Fibroblast of the aortic adventitia (primary cell): ENCODE data around the gene ENOX2. TPM values are rescaled to one million over a fixed set of nuclear protein-coding genes. Genes with fewer than 3 reads are reported as not detected.

ENCODE experiments used
- DNase-seq: peaks from one replicate; pipeline ENCODE4 v3.0.0-alpha.2; 2010; ENCODE audit warnings: low read depth
- H3K4me3 ChIP-seq: 2 replicates; pipeline ENCODE4 v1.5.1; 2011; ENCODE audit warnings: low read depth, mild to moderate bottlenecking, control low read depth, low read length, moderate library complexity
- total RNA-seq: library from RNA; depleted of rRNA; stranded (reverse); fragments of >200 nt; gene quantifications from 2 replicates; pipeline ENCODE4 v1.2.3, GENCODE V29; 2012; ENCODE audit warnings: low replicate concordance
- TF ChIP-seq, protein P1 (sequence below): IDR thresholded peaks from 2 replicates; pipeline ENCODE4 v1.5.1; 2011; ENCODE audit warnings: mild to moderate bottlenecking, low read length, control low read depth, inconsistent platforms; ENCODE audit not compliant: insufficient read depth

Gene ENOX2
- total RNA-seq, 1 donor = 13.2 TPM

DNA sequence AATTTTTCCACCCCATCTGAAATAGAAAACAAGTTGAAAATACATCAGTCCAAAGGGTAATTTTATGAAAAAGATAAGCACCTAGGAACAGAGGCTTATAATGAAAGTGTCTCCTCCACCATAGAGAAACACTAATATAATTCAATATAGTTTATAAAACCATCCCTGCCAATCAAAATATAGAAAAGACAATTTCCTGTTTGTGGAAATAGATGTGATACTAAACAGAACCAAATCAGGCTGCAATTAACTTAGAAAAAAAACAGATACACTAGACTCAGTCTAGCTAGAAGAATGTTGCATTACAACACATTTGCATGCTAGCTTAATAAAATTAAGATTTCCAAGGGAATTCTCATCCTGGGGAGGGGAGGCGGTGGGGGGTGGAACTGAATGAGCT, 68.2 kb downstream of the ENOX2 start:
- no peak overlapping the region for H3K4me3 ChIP-seq
- TF ChIP-seq, protein P1, sequence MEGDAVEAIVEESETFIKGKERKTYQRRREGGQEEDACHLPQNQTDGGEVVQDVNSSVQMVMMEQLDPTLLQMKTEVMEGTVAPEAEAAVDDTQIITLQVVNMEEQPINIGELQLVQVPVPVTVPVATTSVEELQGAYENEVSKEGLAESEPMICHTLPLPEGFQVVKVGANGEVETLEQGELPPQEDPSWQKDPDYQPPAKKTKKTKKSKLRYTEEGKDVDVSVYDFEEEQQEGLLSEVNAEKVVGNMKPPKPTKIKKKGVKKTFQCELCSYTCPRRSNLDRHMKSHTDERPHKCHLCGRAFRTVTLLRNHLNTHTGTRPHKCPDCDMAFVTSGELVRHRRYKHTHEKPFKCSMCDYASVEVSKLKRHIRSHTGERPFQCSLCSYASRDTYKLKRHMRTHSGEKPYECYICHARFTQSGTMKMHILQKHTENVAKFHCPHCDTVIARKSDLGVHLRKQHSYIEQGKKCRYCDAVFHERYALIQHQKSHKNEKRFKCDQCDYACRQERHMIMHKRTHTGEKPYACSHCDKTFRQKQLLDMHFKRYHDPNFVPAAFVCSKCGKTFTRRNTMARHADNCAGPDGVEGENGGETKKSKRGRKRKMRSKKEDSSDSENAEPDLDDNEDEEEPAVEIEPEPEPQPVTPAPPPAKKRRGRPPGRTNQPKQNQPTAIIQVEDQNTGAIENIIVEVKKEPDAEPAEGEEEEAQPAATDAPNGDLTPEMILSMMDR = no peak
- no peak for DNase-seq

- no peak for DNase-seq
- TF ChIP-seq, protein P1 = no peak
- no peak overlapping the region for H3K4me3 ChIP-seq
Measured at GRCh38 chrX:130834149-130834548, 68.9 kb downstream of the ENOX2 start.

DNA sequence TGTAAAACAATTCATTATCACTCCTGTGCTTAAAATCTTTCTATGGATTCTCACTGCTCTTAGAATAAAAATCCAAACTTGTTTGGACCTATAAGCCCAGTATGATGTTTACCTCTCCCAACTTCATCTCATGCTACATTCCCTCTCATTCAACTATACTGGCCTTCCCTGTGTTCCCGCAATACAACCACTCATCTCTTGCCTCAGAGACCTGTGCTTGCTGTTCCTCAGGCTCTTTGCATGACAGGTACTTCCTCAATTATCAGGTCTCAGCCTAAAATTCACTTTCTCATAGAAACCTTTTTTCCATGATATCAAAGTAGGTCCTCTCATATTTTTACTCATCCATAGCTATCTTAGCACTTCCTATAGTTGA, 71.7 kb downstream of the ENOX2 start:
- no peak overlapping the region for H3K4me3 ChIP-seq
- TF ChIP-seq, protein P1 = no peak
- DNase-seq = no peak

- no peak overlapping the region for H3K4me3 ChIP-seq
- DNase-seq = no peak
- TF ChIP-seq, protein P1 = no peak
Measured at GRCh38 chrX:130830599-130831346, 72.2 kb downstream of the ENOX2 start.

- TF ChIP-seq, protein P1 = no peak
- DNase-seq = no peak
- H3K4me3 ChIP-seq = no peak overlapping the region
Measured at GRCh38 chrX:130829526-130830515, 73.2 kb downstream of the ENOX2 start.

GRCh38 chrX:130828641-130829040, 74.4 kb downstream of the ENOX2 start:
- H3K4me3 ChIP-seq = no peak overlapping the region
- TF ChIP-seq, protein P1 = no peak
- no peak for DNase-seq
